Measurements from ENCODE around the gene CD74. TPM values are rescaled to one million over a fixed set of nuclear protein-coding genes. Genes with fewer than 3 reads are reported as not detected.
"Not testable (repeated sequence)": the region's sequence is repeated elsewhere in the genome, so short reads cannot be mapped to it uniquely, and the experiment has no call there.

CD74 gene
- total RNA-seq, 1 donor from 2014 or later: not detected

DNA sequence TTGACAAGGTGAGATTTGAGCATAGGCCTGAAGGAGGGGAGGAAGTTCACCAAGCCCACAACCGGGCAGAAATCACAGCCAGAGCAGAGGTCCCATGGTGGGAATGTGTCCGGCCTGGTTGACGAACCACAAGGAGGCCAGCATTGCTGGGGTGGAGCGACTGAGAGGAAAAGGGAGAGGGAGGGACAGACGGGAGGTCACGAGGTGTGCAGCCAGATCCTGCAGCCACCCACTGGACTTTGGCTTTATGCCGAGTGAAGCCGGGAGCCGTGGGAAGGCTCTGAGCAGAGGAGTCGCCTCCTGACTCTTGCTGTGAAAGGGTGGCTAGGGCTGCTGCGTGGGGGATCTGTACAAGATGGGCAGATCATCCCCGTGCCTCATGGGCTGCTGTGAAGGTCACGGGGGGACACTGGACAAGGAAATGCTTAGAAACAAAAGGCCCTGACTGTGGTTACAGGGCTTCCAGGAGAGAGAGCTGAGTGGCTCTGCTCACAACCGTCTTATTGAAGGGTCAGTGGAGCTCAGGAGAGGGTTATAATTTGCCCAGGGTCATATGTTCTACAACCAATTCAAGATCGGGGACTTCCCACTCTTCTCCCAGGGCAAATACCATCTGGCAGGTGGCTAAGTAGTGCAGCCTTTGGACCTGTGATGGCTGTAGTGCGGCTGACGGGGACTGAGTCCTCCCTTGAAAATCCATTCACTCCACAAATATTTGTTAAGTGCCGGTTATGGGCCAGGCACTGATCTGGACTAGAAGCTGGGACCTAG is 15.6 kb upstream of the CD74 start:
- H3K4me3 Mint-ChIP-seq (ENCODE audit: unreplicated experiment): no peak overlapping the region
- peaks cover 4% of the 10 kb centered on the region for H3K27me3 Mint-ChIP-seq (ENCODE audit: unreplicated experiment)
- no peak for DNase-seq (ENCODE audit: extremely low spot score, unreplicated experiment)
- TF ChIP-seq, protein P1, sequence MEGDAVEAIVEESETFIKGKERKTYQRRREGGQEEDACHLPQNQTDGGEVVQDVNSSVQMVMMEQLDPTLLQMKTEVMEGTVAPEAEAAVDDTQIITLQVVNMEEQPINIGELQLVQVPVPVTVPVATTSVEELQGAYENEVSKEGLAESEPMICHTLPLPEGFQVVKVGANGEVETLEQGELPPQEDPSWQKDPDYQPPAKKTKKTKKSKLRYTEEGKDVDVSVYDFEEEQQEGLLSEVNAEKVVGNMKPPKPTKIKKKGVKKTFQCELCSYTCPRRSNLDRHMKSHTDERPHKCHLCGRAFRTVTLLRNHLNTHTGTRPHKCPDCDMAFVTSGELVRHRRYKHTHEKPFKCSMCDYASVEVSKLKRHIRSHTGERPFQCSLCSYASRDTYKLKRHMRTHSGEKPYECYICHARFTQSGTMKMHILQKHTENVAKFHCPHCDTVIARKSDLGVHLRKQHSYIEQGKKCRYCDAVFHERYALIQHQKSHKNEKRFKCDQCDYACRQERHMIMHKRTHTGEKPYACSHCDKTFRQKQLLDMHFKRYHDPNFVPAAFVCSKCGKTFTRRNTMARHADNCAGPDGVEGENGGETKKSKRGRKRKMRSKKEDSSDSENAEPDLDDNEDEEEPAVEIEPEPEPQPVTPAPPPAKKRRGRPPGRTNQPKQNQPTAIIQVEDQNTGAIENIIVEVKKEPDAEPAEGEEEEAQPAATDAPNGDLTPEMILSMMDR (IDR thresholded peaks at IDR 0.05): no peak
- H3K27ac Mint-ChIP-seq (ENCODE audit: unreplicated experiment): no peak overlapping the region
- peaks cover 6% of the 10 kb centered on the region for H3K4me1 Mint-ChIP-seq (ENCODE audit: unreplicated experiment)
- H3K9me3 Mint-ChIP-seq (ENCODE audit: unreplicated experiment): no peaks in the 10 kb centered on the region
- no peaks in the 10 kb centered on the region for H3K36me3 Mint-ChIP-seq (ENCODE audit: unreplicated experiment)

DNA sequence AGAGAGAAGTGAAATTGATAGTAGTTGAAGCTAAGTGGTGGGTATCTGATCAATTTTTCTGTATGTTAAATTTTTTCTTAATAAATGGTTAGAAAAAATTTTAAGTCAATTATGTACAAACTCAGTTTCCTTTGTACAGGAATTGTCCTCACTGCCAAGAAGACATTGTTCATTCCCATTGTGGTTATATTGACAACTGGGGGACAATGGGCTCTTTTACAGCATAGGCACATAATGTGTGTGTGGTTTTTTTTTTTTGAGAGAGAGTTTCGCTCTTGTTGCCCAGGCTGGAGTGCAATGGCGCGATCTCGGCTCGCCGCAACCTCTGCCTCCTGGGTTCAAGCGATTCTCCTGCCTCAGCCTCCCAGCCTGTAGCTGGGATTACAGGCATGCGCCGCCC is 13.5 kb upstream of the CD74 start:
- H3K36me3 Mint-ChIP-seq (ENCODE audit: unreplicated experiment); H3K4me1 Mint-ChIP-seq (ENCODE audit: unreplicated experiment); H3K4me3 Mint-ChIP-seq (ENCODE audit: unreplicated experiment); H3K27me3 Mint-ChIP-seq (ENCODE audit: unreplicated experiment); H3K27ac Mint-ChIP-seq (ENCODE audit: unreplicated experiment); H3K9me3 Mint-ChIP-seq (ENCODE audit: unreplicated experiment); DNase-seq (ENCODE audit: extremely low spot score, unreplicated experiment): not testable (repeated sequence)

GRCh38 chr5:150422758-150423157 is 10.0 kb upstream of the CD74 start:
- no peak for DNase-seq (ENCODE audit: extremely low spot score, unreplicated experiment)
- Mint-ChIP-seq H3K27me3 (ENCODE audit: unreplicated experiment) (peaks cover 7% of the 10 kb centered on the region), H3K4me3 (ENCODE audit: unreplicated experiment) (no peak overlapping the region), H3K27ac (ENCODE audit: unreplicated experiment) (no peak overlapping the region), H3K9me3 (ENCODE audit: unreplicated experiment) (no peaks in the 10 kb centered on the region), H3K36me3 (ENCODE audit: unreplicated experiment) (no peaks in the 10 kb centered on the region), H3K4me1 (ENCODE audit: unreplicated experiment) (no peaks in the 10 kb centered on the region)
- TF ChIP-seq, protein P1 (IDR thresholded peaks at IDR 0.05): no peak

GRCh38 chr5:150422075-150422474 is 9.4 kb upstream of the CD74 start:
- peaks cover 7% of the 10 kb centered on the region for H3K27me3 Mint-ChIP-seq (ENCODE audit: unreplicated experiment)
- no peaks in the 10 kb centered on the region for H3K4me1 Mint-ChIP-seq (ENCODE audit: unreplicated experiment)
- TF ChIP-seq, protein P1 (IDR thresholded peaks at IDR 0.05): no peak
- H3K27ac Mint-ChIP-seq (ENCODE audit: unreplicated experiment): no peak overlapping the region
- DNase-seq (ENCODE audit: extremely low spot score, unreplicated experiment): no peak
- H3K36me3 Mint-ChIP-seq (ENCODE audit: unreplicated experiment): no peaks in the 10 kb centered on the region
- no peaks in the 10 kb centered on the region for H3K9me3 Mint-ChIP-seq (ENCODE audit: unreplicated experiment)
- H3K4me3 Mint-ChIP-seq (ENCODE audit: unreplicated experiment): no peak overlapping the region

GRCh38 chr5:150419630-150420270 is 7.0 kb upstream of the CD74 start:
- peaks cover 6% of the 10 kb centered on the region for H3K27me3 Mint-ChIP-seq (ENCODE audit: unreplicated experiment)
- no peak overlapping the region for H3K27ac Mint-ChIP-seq (ENCODE audit: unreplicated experiment)
- no peaks in the 10 kb centered on the region for H3K9me3 Mint-ChIP-seq (ENCODE audit: unreplicated experiment)
- no peak for DNase-seq (ENCODE audit: extremely low spot score, unreplicated experiment)
- TF ChIP-seq, protein P1 (IDR thresholded peaks at IDR 0.05): no peak
- no peaks in the 10 kb centered on the region for H3K4me1 Mint-ChIP-seq (ENCODE audit: unreplicated experiment)
- H3K4me3 Mint-ChIP-seq (ENCODE audit: unreplicated experiment): no peak overlapping the region
- H3K36me3 Mint-ChIP-seq (ENCODE audit: unreplicated experiment): no peaks in the 10 kb centered on the region

DNA sequence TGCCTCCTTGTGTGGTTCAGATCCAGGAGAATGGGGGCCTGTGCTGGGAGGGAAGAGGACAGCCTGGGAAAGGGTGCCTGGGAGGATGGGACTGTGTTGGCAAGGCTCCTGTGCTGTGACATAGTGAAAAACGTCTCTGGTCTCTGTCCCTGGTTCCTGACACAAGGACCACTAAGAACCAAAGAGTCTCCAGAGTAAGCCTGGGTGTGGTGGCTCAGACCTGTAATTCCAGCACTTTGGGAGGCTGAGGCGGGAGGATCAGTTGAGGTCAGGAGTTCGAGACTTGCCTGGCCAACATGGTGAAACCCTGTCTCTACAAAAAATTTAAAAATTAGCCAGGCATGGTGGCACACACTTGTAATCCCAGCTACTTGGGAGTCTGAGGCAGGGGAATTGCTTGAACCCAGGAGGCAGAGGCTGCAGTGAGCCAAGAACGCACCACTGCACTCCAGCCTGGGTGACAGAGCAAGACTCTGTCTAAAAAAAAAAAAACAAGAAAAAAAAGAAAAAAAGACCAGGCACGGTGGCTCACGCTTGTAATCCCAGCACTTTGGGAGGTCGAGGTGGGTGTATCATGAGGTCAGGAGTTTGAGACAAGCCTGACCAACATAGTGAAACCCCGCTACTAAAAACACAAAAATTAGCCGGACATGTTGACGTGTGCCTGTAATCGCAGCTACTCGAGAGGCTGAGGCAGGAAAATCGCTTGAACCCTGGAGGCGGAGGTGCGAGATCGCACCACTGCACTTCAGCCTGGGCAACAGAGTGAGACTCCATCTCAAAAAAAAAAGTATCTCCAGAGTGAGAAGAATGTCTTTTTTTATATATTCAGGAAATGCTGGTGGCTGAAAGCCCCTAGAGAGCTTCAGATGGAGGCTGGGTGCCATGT is 1.4 kb upstream of the CD74 start:
- not testable (repeated sequence) for H3K36me3 Mint-ChIP-seq (ENCODE audit: unreplicated experiment); H3K9me3 Mint-ChIP-seq (ENCODE audit: unreplicated experiment); H3K4me3 Mint-ChIP-seq (ENCODE audit: unreplicated experiment); H3K4me1 Mint-ChIP-seq (ENCODE audit: unreplicated experiment); H3K27ac Mint-ChIP-seq (ENCODE audit: unreplicated experiment); H3K27me3 Mint-ChIP-seq (ENCODE audit: unreplicated experiment); DNase-seq (ENCODE audit: extremely low spot score, unreplicated experiment)

Data from osteocyte (in vitro differentiated cells).